Ovary (tissue), 3 donors: ENCODE measurements around the gene NECTIN1.

ENCODE experiments used
- POLR2A ChIP-seq: fragments of 450-650 bp; IDR thresholded peaks from one replicate; pipeline ENCODE4 v1.6.1; 2017; ENCODE audit warnings: antibody characterized with exemption, mild to moderate bottlenecking, moderate library complexity
- TF ChIP-seq, protein P1 (sequence below), 3 donors: fragments of 450-650 bp in 2 of 3; fragments of 200-600 bp in 1 of 3; IDR thresholded peaks; one replicate each; pipeline versions ENCODE4 v1.5.1 to v1.8.0; 2016 to 2022; ENCODE audit warnings: antibody characterized with exemption in 3 of 3, mild to moderate bottlenecking in 1 of 3
- donor health status: DM: no; HTN: no; CAD: no.

DNA sequence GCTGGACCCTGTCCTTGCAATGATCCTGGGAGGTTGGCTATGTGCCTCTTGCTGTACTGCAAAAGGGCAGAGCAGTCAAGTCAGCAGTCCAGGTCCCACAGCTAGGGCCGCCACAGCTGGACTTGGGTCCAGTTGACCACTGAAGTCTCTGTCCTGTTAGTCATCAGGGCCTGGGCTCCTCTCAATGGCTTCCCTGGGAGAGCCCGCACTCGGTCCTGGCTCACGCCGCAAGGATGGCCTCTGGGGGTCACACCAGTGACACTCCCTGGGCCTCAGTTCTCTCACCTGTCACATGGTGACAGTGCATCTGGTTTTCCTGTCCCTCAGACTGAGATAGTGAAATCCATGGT lies 85.1 kb downstream of the NECTIN1 start:
- TF ChIP-seq POLR2A = no peak
- TF ChIP-seq, protein P1, sequence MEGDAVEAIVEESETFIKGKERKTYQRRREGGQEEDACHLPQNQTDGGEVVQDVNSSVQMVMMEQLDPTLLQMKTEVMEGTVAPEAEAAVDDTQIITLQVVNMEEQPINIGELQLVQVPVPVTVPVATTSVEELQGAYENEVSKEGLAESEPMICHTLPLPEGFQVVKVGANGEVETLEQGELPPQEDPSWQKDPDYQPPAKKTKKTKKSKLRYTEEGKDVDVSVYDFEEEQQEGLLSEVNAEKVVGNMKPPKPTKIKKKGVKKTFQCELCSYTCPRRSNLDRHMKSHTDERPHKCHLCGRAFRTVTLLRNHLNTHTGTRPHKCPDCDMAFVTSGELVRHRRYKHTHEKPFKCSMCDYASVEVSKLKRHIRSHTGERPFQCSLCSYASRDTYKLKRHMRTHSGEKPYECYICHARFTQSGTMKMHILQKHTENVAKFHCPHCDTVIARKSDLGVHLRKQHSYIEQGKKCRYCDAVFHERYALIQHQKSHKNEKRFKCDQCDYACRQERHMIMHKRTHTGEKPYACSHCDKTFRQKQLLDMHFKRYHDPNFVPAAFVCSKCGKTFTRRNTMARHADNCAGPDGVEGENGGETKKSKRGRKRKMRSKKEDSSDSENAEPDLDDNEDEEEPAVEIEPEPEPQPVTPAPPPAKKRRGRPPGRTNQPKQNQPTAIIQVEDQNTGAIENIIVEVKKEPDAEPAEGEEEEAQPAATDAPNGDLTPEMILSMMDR (IDR thresholded peaks at IDR 0.05) = no peak
